GM18507 (cell line): ENCODE results near the gene EIPR1.

Experiments used
- DNase-seq: peaks from one replicate; pipeline ENCODE4 v3.0.0; 2011; ENCODE audit warnings: low read depth; ENCODE audit not compliant: insufficient read length; ENCODE audit errors: extremely low spot score
- FAIRE-seq: peaks from 2 replicates; lab custom pipeline; 2011; peaks lifted over from hg19 to GRCh38; lab: Jason Lieb, UNC

EIPR1 gene

GRCh38 chr2:3262437-3263388 is 114.9 kb downstream of the EIPR1 start:
- FAIRE-seq = no peak
- no peak for DNase-seq

GRCh38 chr2:3261511-3261910 is 116.1 kb downstream of the EIPR1 start:
- FAIRE-seq = no peak
- DNase-seq = no peak

- FAIRE-seq (no peak), DNase-seq (no peak)
Measured at GRCh38 chr2:3260959-3261358, 116.7 kb downstream of the EIPR1 start.

GRCh38 chr2:3257826-3258225 is 119.8 kb downstream of the EIPR1 start:
- no peak for DNase-seq
- no peak for FAIRE-seq

GRCh38 chr2:3257166-3257565 is 120.5 kb downstream of the EIPR1 start:
- no peak for FAIRE-seq
- no peak for DNase-seq

GRCh38 chr2:3256605-3257004 is 121.0 kb downstream of the EIPR1 start:
- no peak for FAIRE-seq
- no peak for DNase-seq

GRCh38 chr2:3256157-3256556 is 121.5 kb downstream of the EIPR1 start:
- DNase-seq (no peak), FAIRE-seq (no peak)

GRCh38 chr2:3254442-3254941 is 123.1 kb downstream of the EIPR1 start:
- no peak for DNase-seq

GRCh38 chr2:3253913-3254441 is 123.6 kb downstream of the EIPR1 start:
- no peak for FAIRE-seq

More at GRCh38 chr2:3254442-3254941, 123.1 kb downstream of the EIPR1 start:
- no peak for FAIRE-seq

GRCh38 chr2:3251946-3252345 is 125.7 kb downstream of the EIPR1 start:
- DNase-seq (no peak), FAIRE-seq (no peak)

More at GRCh38 chr2:3253913-3254441, 123.6 kb downstream of the EIPR1 start:
- DNase-seq = no peak

- FAIRE-seq (no peak), DNase-seq (no peak)
Measured at GRCh38 chr2:3249476-3249962, 128.1 kb downstream of the EIPR1 start.

- DNase-seq (no peak), FAIRE-seq (no peak)
Measured at GRCh38 chr2:3248754-3249475, 128.7 kb downstream of the EIPR1 start.

GRCh38 chr2:3246928-3247714 is 130.5 kb downstream of the EIPR1 start:
- FAIRE-seq (no peak), DNase-seq (no peak)

GRCh38 chr2:3246406-3246805 is 131.2 kb downstream of the EIPR1 start:
- no peak for FAIRE-seq
- no peak for DNase-seq

- DNase-seq (no peak), FAIRE-seq (no peak)
Measured at GRCh38 chr2:3244486-3244885, 133.1 kb downstream of the EIPR1 start.

GRCh38 chr2:3243804-3244203 is 133.8 kb downstream of the EIPR1 start:
- FAIRE-seq = no peak

GRCh38 chr2:3242747-3243369 is 134.8 kb downstream of the EIPR1 start:
- DNase-seq (no peak), FAIRE-seq (peak; percentile 76)

More at GRCh38 chr2:3243804-3244203, 133.8 kb downstream of the EIPR1 start:
- no peak for DNase-seq

GRCh38 chr2:3241971-3242746 is 135.5 kb downstream of the EIPR1 start:
- FAIRE-seq (no peak), DNase-seq (no peak)
